Stimulated activated naive CD8-positive, alpha-beta T cell treated with anti-CD3 and anti-CD28 coated beads, Interleukin-15, amount 100 ng/mL, for 72 hours (primary cell): Measurements from ENCODE around the gene TENT4A.
"Not testable (repeated sequence)": the region's sequence is repeated elsewhere in the genome, so short reads cannot be mapped to it uniquely, and the experiment has no call there.

Source experiments
- ATAC-seq: fragments of 150-1000 bp; cut with Tn5 transposase; 2 replicates; pipeline ENCODE4 v1.10.0; 2021; ENCODE audit warnings: mild to moderate bottlenecking, moderate library complexity
- DNase-seq, 2 donors: peaks; one replicate each; pipeline ENCODE4 v3.0.0; 2021 to 2022
- H3K27ac Mint-ChIP-seq, 2 donors: one replicate each; pipeline ENCODE4 v1.8.0; 2022; ENCODE audit warnings: mild to moderate bottlenecking in 2 of 2, mixed read lengths in 2 of 2, moderate library complexity in 2 of 2
- H3K27me3 Mint-ChIP-seq: one replicate; pipeline ENCODE4 v1.8.0; 2022; ENCODE audit warnings: mixed read lengths
- H3K4me1 Mint-ChIP-seq: one replicate; pipeline ENCODE4 v1.8.0; 2022; ENCODE audit warnings: mild to moderate bottlenecking, mixed read lengths
- H3K4me3 Mint-ChIP-seq, 2 donors: one replicate each; pipeline ENCODE4 v1.8.0; 2022; ENCODE audit warnings: mild to moderate bottlenecking in 2 of 2, mixed read lengths in 2 of 2, moderate library complexity in 1 of 2
- H3K9me3 Mint-ChIP-seq, 2 donors: one replicate each; pipeline ENCODE4 v1.8.0; 2022; ENCODE audit warnings: mixed read lengths in 2 of 2

TENT4A gene

GRCh38 chr5:6713274-6714225 lies at the start of gene TENT4A:
TENT4A (plus strand) TSS chr5:6713432; CDS start chr5:6713984, 552 bp downstream.
- no peak for DNase-seq

GRCh38 chr5:6666762-6667161 lies 46.5 kb upstream of the TENT4A start:
- DNase-seq (no peak), ATAC-seq (no peak)
- Mint-ChIP-seq H3K9me3 (no peaks in the 10 kb centered on the region), H3K27me3 (no peaks in the 10 kb centered on the region), H3K4me1 (no peaks in the 10 kb centered on the region), H3K27ac (no peak overlapping the region), H3K4me3 (no peak overlapping the region)

More at GRCh38 chr5:6713274-6714225, at the start of gene TENT4A:
- H3K27me3 Mint-ChIP-seq = peaks cover 10% of the 10 kb centered on the region
- peak within 1 kb of the TSS; percentile 78 to 96 for H3K27ac Mint-ChIP-seq
- peaks cover 37% of the 10 kb centered on the region for H3K4me1 Mint-ChIP-seq
- H3K4me3 Mint-ChIP-seq = peak within 1 kb of the TSS; percentile 85 to 89
- ATAC-seq = peak; percentile 5
- H3K9me3 Mint-ChIP-seq = no peaks in the 10 kb centered on the region

- Mint-ChIP-seq H3K27me3 (no peaks in the 10 kb centered on the region), H3K27ac (no peak overlapping the region), H3K4me3 (no peak overlapping the region), H3K9me3 (no peaks in the 10 kb centered on the region), H3K4me1 (no peaks in the 10 kb centered on the region)
- DNase-seq = no peak
- ATAC-seq = no peak
Measured at GRCh38 chr5:6667648-6668047, 45.6 kb upstream of the TENT4A start.

GRCh38 chr5:6668717-6669116 lies 44.5 kb upstream of the TENT4A start:
- not testable (repeated sequence) for H3K4me1 Mint-ChIP-seq, DNase-seq, ATAC-seq, H3K27me3 Mint-ChIP-seq, H3K9me3 Mint-ChIP-seq, H3K27ac Mint-ChIP-seq, H3K4me3 Mint-ChIP-seq

- Mint-ChIP-seq H3K27ac (no peak overlapping the region), H3K27me3 (no peaks in the 10 kb centered on the region)
Measured at GRCh38 chr5:6673031-6673430, 40.2 kb upstream of the TENT4A start.

GRCh38 chr5:6673963-6674362 lies 39.3 kb upstream of the TENT4A start:
- H3K27ac Mint-ChIP-seq = no peak overlapping the region
- no peaks in the 10 kb centered on the region for H3K27me3 Mint-ChIP-seq
- ATAC-seq (no peak), DNase-seq (no peak)
- no peaks in the 10 kb centered on the region for H3K4me1 Mint-ChIP-seq
- H3K4me3 Mint-ChIP-seq = no peak overlapping the region
- H3K9me3 Mint-ChIP-seq = peaks cover 0 to 17% of the 10 kb centered on the region in 2 donors

More at GRCh38 chr5:6673031-6673430, 40.2 kb upstream of the TENT4A start:
- Mint-ChIP-seq H3K4me1 (no peaks in the 10 kb centered on the region), H3K4me3 (no peak overlapping the region), H3K9me3 (peaks cover 0 to 17% of the 10 kb centered on the region in 2 donors)
- DNase-seq (no peak), ATAC-seq (no peak)

GRCh38 chr5:6674421-6674820 lies 38.8 kb upstream of the TENT4A start:
- Mint-ChIP-seq H3K9me3 (peaks cover 0 to 17% of the 10 kb centered on the region in 2 donors), H3K27me3 (no peaks in the 10 kb centered on the region), H3K4me1 (no peaks in the 10 kb centered on the region), H3K4me3 (no peak overlapping the region), H3K27ac (no peak overlapping the region)
- DNase-seq (no peak), ATAC-seq (no peak)

- Mint-ChIP-seq H3K9me3 (peaks cover 0 to 17% of the 10 kb centered on the region in 2 donors), H3K4me3 (no peak overlapping the region), H3K4me1 (no peaks in the 10 kb centered on the region), H3K27ac (no peak overlapping the region), H3K27me3 (no peaks in the 10 kb centered on the region)
- no peak for ATAC-seq
- no peak for DNase-seq
Measured at GRCh38 chr5:6674886-6675285, 38.3 kb upstream of the TENT4A start.

GRCh38 chr5:6675784-6676491 lies 37.3 kb upstream of the TENT4A start:
- Mint-ChIP-seq H3K9me3 (peaks cover 0 to 17% of the 10 kb centered on the region in 2 donors), H3K4me3 (no peak overlapping the region), H3K27me3 (peaks cover under 1% of the 10 kb centered on the region), H3K27ac (peak overlapping the region; percentile 48 to 55), H3K4me1 (no peaks in the 10 kb centered on the region)
- DNase-seq (no peak), ATAC-seq (no peak)

GRCh38 chr5:6676702-6677101 lies 36.5 kb upstream of the TENT4A start:
- Mint-ChIP-seq H3K27me3 (peaks cover 8% of the 10 kb centered on the region), H3K4me3 (no peak overlapping the region), H3K9me3 (peaks cover 2 to 17% of the 10 kb centered on the region in 2 donors), H3K4me1 (no peaks in the 10 kb centered on the region), H3K27ac (no peak overlapping the region)
- DNase-seq = no peak
- no peak for ATAC-seq

GRCh38 chr5:6678385-6678784 lies 34.8 kb upstream of the TENT4A start:
- Mint-ChIP-seq H3K9me3 (peaks cover 4 to 17% of the 10 kb centered on the region in 2 donors), H3K4me1 (no peaks in the 10 kb centered on the region), H3K27me3 (peaks cover 16% of the 10 kb centered on the region), H3K27ac (no peak overlapping the region), H3K4me3 (no peak overlapping the region)
- no peak for DNase-seq
- no peak for ATAC-seq

- ATAC-seq (no peak), DNase-seq (no peak)
- Mint-ChIP-seq H3K9me3 (peaks cover 4 to 13% of the 10 kb centered on the region in 2 donors), H3K4me3 (no peak overlapping the region), H3K27me3 (peaks cover 34% of the 10 kb centered on the region), H3K27ac (no peak overlapping the region), H3K4me1 (no peaks in the 10 kb centered on the region)
Measured at GRCh38 chr5:6680922-6681321, 32.3 kb upstream of the TENT4A start.

- peaks cover 4 to 5% of the 10 kb centered on the region in 2 donors for H3K9me3 Mint-ChIP-seq
- DNase-seq (no peak), ATAC-seq (no peak)
- H3K4me3 Mint-ChIP-seq = no peak overlapping the region
- H3K27ac Mint-ChIP-seq = no peak overlapping the region
- H3K4me1 Mint-ChIP-seq = peaks cover 2% of the 10 kb centered on the region
- peaks cover 42% of the 10 kb centered on the region for H3K27me3 Mint-ChIP-seq
Measured at GRCh38 chr5:6681682-6682081, 31.6 kb upstream of the TENT4A start.

GRCh38 chr5:6682239-6682638 lies 31.0 kb upstream of the TENT4A start:
- ATAC-seq (no peak), DNase-seq (no peak)
- Mint-ChIP-seq H3K4me1 (peaks cover 6% of the 10 kb centered on the region), H3K9me3 (peaks cover 0 to 4% of the 10 kb centered on the region in 2 donors), H3K4me3 (no peak overlapping the region), H3K27me3 (peaks cover 47% of the 10 kb centered on the region), H3K27ac (no peak overlapping the region)

GRCh38 chr5:6683241-6683640 lies 30.0 kb upstream of the TENT4A start:
- H3K4me1 Mint-ChIP-seq = peaks cover 6% of the 10 kb centered on the region
- H3K9me3 Mint-ChIP-seq = peaks cover 0 to 4% of the 10 kb centered on the region in 2 donors
- no peak overlapping the region for H3K27ac Mint-ChIP-seq
- no peak overlapping the region for H3K4me3 Mint-ChIP-seq
- H3K27me3 Mint-ChIP-seq = peaks cover 57% of the 10 kb centered on the region
- no peak for ATAC-seq
- DNase-seq = no peak

- Mint-ChIP-seq H3K4me1 (peaks cover 6% of the 10 kb centered on the region), H3K4me3 (no peak overlapping the region), H3K27ac (no peak overlapping the region), H3K27me3 (peaks cover 59% of the 10 kb centered on the region), H3K9me3 (peaks cover 0 to 4% of the 10 kb centered on the region in 2 donors)
- DNase-seq (no peak), ATAC-seq (no peak)
Measured at GRCh38 chr5:6684075-6684474, 29.2 kb upstream of the TENT4A start.
